Activated CD8-positive, alpha-beta memory T cell treated with anti-CD3 and anti-CD28 coated beads for 36 hours (primary cell): ENCODE data around the gene BMI1. TPM values are rescaled to one million over a fixed set of nuclear protein-coding genes. Genes with fewer than 3 reads are reported as not detected.

ENCODE experiments used
- CTCF ChIA-PET: fragments of 350-600 bp; sonication (Branson Sonifier 250); formaldehyde crosslinking; loops from one replicate; lab custom pipeline; 2021; ENCODE audit warnings: antibody characterized with exemption; lab: Charles Lee
- POLR2A ChIA-PET: fragments of 350-600 bp; sonication (Branson Sonifier 250); formaldehyde crosslinking; loops from one replicate; lab custom pipeline; 2021; ENCODE audit warnings: antibody characterized with exemption; lab: Charles Lee
- total RNA-seq, 2 experiments: library from RNA; stranded (reverse); gene quantifications; one replicate each; pipeline ENCODE4 v1.2.3, GENCODE V29; 2021

Gene BMI1
- total RNA-seq, 2 experiments from 2014 or later, result 72.4 to 74.4 TPM

DNA sequence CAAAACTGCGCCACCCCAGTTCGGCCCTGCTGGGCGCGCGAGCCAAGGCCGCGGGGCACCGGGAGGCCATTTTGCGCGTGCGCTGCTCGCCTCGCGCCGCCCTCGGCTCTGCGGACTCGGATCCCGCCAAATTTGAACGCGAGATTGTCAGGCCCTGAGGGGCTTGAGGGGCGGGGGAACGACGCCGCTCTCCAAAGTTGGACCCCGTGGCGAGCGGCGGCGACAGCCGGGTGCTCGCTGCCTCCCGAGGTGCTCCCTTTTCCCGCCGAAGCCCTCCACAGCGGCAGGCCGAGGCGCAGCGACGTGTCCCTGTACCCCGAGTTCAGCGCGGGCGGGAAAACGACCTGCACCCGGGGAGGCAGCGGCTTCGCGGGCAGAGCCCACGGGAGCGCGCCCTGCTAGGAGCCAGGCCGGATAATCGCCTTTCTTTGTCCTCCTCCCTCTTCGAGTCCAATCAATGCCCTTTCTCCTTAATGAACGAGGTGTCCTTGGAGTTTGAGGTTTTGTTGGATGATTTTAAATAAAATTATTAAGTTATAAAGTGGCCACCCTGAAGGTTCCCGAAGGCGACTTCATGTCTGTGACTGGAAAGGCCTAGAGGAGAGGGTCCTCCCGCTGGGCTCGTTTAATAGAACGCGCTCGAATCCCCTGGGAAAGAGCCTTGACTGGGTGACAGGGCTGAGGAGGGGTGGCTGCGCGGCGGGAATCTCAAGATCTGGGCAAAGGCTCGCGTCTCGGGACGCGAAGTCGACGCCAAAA, 13.7 kb downstream of the BMI1 start:
- ChIA-PET POLR2A (interaction anchor here (0.9 kb wide), 1 partner anchor 9 kb away, joined by 3 read pairs; no protein-coding TSS in a partner anchor), CTCF (no interaction called here)

DNA sequence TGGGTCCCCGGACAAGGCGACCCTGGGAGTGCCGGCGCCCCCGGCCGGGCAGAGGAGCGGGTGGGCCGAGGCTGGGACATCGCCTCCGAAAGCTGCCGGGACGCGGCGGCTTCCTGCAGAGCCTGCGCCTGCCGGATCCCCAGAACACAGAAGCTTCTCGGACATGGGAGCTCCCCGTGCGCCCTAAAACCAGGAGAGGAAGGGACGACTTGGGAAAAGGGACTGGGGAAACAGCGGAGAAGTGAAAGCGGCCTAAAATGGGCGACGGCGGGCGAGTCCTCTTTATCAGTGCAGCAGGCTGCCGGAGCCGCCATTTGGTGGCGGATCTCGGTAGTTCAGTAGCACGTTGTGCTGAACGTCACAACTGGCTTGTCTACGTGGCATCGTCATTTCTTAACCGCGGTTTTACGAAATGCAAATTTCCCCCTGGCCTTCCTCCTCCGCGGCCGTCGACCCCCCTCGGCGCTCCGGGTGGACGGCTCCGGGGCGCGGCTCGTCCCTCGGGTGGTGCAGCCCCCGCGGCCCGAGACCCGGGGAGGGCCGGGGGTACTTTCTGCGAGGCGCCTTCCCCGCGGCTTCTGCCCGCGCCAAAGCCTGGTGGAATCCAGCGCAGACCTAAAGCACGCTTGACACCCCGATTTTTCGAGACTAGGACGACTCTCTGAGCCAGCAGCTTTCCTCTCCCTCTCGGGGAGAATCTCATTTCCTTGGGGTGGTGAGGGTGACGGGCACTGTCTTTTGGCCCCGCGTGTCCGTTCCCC, 14.5 kb downstream of the BMI1 start:
- POLR2A ChIA-PET, result interaction anchor here (0.9 kb wide), 1 partner anchor 8 kb away, joined by 3 read pairs; no protein-coding TSS in a partner anchor
- CTCF ChIA-PET, result no interaction called here

DNA sequence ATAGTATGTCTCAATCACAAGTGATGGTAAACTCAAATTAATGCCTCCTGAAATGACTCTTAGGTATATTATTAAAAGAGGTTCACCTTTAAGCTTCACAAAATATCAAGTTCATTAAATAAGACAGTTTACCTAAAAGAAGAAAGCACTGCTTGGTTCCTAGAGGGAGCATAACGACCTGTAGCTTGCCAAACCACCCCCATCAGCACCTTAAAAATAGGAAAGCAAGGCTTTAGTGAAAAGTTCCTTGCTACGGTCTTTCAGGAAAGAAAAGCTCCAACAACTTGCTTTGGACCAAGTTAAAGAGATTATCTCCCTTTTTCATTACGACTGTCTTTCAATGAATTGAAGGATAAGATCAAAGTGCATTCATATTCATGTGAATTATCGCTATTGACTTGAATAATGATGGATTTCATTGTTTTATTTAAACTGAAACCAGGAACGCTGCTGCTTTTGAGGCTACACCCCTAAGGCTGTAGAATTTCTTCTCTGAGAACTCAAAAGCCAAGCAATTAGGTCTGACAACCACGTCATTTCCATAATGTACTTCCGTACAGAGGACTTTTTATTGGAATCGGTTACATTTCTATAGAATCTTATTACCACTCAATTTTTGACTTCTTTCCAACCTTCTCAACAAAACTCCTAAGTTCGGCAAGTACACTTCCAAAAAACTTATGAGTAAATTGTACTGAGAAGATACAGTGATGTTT, 17.4 kb downstream of the BMI1 start:
- POLR2A ChIA-PET, result no interaction called here
- CTCF ChIA-PET, result no interaction called here

DNA sequence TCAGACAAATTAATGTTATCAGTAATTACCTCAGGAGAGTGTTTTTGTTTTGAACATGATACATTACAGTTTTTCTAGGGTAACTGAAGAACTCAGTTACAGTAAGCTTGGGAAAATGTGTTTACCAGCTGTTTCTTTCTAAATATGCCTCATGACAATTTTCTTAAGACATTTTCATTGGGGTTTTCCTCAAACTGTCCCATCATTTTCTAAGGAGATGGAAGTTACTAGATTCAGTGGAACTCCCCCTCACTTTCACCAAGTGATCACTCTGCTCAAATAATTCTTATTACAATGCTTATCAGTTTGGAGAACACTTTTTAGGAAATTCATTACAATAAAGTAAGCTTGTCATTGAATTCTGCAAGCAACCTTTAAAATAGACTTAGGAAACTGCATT, 18.0 kb downstream of the BMI1 start:
- CTCF ChIA-PET, result interaction anchor here (1.4 to 1.6 kb wide), 2 partner anchors 23 to 79 kb away, joined by 3 to 5 read pairs; partner anchors contain the start of gene COMMD3
- POLR2A ChIA-PET, result interaction anchor here (2.5 kb wide), 1 partner anchor 98 kb away, joined by 10 read pairs; no protein-coding TSS in a partner anchor

DNA sequence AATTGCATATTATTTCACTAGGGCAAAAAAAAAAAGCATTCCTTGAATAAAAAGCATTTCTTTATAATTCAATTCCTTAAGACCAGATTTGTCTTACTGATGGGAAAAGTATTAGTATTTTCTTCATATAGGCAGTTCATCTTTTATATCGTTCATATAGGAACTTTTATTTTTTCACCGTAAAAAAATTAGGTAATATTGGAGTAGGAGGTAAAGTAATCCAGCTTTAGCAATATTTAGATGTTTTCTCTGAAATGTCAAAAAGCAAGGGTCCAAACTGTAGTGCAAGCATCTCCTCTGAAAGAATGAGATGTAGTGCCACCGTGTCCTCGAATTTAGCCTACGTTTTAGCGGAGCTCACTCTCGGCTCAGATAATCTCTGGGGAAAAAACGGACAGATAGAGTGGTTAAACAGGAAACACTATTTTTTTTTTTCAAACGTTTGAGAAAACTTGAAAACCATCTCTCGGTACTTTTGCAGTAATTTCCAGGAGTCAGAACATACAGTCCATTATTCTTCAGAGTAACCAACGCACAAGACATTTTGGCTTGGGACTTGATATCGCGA, 18.9 kb downstream of the BMI1 start:
- ChIA-PET CTCF (interaction anchor here (0.9 to 1.6 kb wide), 3 partner anchors 24 to 234 kb away, joined by 3 to 5 read pairs (median 3); partner anchors contain the start of gene COMMD3), POLR2A (interaction anchor here (0.6 to 2.5 kb wide), 8 partner anchors 15 to 714 kb away, joined by 3 to 10 read pairs (median 4); partner anchors contain the start of gene COMMD3)

DNA sequence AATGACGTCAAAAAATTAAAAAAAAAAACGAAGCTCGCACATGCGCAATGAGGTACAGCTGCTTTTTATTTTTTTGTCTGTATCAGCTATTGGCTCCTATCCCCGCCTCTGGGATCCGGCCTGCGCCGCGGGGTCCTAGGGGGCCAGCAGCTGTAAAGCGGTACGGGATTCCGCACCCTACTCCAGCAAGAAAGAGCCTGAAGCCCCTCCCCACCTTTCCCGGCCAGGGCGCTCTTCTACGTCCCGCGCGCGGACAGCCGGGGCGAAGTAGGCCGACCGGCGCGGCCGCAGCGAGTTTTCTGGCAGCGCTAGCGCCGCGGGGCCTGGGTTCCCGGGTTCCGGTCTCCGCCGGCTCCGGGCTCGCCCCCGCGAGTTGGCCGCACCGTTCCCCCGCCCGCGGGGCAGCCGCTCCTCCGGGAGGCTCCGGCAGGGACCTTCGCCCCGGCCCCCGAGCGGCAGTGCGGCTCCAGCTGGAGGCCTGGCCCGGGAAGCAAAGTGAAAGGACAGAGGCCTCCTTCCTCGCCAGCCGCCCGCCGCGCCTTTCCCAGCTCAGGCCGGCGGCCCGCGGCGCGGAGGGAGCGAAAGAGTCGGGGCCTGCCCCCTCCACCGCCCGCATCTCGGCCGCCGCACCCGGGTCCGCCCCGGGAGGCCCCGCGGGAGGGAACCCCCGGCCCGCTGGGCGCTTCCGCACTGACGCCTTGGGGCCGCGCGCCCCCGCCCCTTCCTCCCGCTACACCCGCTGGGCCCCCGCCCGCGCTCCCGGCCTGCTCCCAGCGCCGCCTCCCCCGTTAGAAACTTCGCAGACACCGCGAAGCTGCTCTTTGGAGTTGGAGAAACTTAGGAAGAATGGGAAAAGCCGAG, 19.7 kb downstream of the BMI1 start:
- ChIA-PET CTCF (interaction anchor here (0.6 to 1.6 kb wide), 4 partner anchors 25 to 793 kb away, joined by 3 to 5 read pairs (median 4); partner anchors contain the start of gene COMMD3), POLR2A (interaction anchor here (0.6 to 2.5 kb wide), 11 partner anchors 16 to 715 kb away, joined by 3 to 10 read pairs (median 4); partner anchors contain the start of genes COMMD3 and DNAJC1)

DNA sequence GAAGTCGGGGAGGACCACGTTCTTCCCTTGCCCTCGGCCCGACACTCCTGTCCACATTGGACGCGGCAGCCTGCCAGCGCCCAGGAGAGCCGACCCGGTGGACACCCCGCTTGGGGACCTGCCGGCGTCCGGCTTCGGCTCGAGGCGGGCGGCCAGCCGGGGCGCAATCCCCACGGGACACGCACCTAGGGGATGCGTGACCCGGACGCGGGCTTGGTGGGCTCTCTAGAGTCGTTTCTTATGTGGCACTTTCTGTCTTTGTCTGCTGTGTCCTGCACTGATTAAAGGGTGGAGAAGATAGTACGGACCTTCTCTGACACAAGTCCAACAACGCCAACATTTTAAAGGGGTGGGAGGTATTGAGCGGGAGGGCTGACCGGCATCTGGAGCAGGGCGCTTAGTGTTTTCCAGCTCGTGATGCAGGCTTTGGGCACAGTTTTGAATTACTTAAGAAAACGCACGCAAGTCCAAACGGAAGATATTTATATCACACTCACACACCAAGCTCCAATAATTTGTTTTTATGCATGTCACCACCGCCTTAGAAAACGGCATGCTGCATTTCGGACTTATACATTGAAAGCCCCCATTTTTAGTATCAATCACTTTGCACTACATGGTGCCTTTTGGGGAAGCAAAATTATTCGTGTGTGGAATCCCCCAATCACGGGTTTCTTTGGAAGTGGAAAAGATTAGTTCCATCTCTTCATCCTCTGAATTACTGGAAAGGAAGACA, 20.5 kb downstream of the BMI1 start:
- POLR2A ChIA-PET, result interaction anchor here (0.6 to 2.5 kb wide), 7 partner anchors 17 to 338 kb away, joined by 3 to 10 read pairs (median 3); partner anchors contain the start of gene DNAJC1
- CTCF ChIA-PET, result interaction anchor here (0.6 kb wide), 1 partner anchor 794 kb away, joined by 4 read pairs; no protein-coding TSS in a partner anchor

DNA sequence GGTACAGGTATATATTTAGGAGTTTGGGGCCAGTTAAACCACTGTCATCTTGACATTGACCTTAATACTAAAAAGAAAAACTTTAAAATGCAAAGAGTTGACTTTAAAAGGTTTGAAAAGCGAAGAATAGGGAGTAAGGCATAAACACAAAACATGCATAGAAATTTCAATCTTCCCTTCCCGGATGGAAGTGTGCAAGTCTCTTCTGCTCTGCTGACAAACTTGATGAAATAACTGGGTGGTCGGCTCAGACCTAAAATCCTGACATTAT, 21.0 kb downstream of the BMI1 start:
- ChIA-PET POLR2A (interaction anchor here (0.6 to 1.2 kb wide), 3 partner anchors 21 to 338 kb away, joined by 3 to 10 read pairs (median 3); partner anchors contain the start of gene DNAJC1), CTCF (no interaction called here)

DNA sequence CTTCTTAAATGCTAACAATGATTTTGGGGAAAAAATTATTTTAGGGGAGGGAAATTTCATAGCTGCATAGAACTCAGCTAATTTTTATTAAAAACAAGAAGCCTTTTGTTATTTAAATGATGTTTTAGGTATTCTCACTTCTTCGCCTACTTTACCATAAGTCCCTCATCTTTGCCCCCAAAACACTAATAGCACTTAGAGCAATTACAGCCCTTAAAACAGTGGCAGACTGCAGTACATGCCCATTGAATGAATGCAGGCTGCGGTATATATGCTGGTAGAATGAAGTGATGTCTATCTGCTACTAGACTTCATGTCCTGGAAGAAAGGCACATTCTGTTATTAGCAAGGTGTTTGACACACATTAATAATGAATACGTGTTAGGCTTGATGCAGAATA, 21.5 kb downstream of the BMI1 start:
- POLR2A ChIA-PET, result no interaction called here

DNA sequence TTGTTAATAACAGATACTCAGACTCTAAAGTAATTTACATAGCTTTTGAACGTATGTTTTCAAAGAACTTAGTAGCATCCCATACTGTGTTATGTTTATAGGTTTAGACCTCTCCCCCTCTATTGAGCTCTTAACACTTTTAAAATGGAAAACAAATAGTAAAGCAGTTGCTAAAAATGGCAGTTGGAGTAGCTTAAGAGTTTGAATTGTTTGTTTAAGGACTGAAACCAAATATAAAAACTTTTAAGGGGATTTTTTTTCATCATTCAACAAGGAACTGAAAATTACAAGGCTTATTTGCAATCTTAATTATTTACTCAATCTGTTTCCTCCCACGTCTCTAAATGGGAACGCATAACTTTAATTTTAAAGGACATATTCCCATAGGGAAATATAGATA, 22.8 kb downstream of the BMI1 start:
- CTCF ChIA-PET, result interaction anchor here (0.6 to 2.0 kb wide), 2 partner anchors 24 to 398 kb away, joined by 3 to 4 read pairs; no protein-coding TSS in a partner anchor
- POLR2A ChIA-PET, result interaction anchor here (1.1 kb wide), 1 partner anchor 9 kb away, joined by 3 read pairs; no protein-coding TSS in a partner anchor

More for the DNA sequence above, 21.5 kb downstream of the BMI1 start:
- CTCF ChIA-PET, result no interaction called here

DNA sequence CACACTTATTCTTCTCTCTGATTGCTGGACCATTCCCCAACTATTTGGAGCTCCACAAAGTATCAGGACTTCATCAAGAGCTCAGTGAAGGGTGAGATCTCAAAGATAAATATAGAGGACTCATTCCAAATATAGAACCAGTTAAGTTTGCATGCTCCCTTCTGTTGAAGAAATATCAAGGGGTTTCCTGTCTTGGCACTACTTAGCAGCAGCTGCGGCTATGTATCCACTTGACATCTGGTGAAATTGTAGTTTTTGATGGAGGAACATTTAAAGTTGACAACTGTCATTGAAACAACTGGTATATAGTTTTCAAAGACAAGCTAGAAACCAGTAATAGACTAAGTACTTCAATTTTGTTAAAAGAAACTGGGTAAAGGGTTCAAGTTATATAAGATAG, 23.4 kb downstream of the BMI1 start:
- ChIA-PET CTCF (interaction anchor here (0.6 to 2.0 kb wide), 2 partner anchors 24 to 398 kb away, joined by 3 to 4 read pairs; no protein-coding TSS in a partner anchor), POLR2A (interaction anchor here (1.1 kb wide), 1 partner anchor 9 kb away, joined by 3 read pairs; no protein-coding TSS in a partner anchor)

DNA sequence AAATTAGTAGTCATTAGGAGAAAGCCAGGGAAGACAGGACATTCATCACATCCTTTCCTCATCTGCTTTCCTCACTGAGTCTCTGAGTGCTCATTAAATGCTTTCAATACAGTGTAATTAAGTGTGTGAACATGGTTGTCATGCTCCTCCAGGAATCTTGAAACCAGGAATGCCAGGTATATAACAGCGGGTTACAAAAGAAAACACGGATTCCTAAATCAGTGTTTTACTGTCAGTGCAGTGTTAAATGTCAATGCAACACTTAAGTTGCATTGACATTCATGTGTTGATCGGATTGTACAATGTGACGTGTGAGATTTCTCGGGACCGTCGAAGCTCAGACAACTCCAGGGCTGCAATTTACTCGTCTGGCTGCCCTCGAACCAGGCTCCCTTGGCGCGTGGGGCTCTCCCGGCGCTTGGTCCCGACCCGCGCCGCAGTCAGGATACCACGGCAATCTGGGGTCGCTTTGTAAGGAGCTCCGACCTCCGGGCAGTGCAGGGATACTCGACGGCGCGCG, 23.9 kb downstream of the BMI1 start:
- ChIA-PET CTCF (interaction anchor here (2.0 kb wide), 1 partner anchor 25 kb away, joined by 4 read pairs; no protein-coding TSS in a partner anchor), POLR2A (no interaction called here)

DNA sequence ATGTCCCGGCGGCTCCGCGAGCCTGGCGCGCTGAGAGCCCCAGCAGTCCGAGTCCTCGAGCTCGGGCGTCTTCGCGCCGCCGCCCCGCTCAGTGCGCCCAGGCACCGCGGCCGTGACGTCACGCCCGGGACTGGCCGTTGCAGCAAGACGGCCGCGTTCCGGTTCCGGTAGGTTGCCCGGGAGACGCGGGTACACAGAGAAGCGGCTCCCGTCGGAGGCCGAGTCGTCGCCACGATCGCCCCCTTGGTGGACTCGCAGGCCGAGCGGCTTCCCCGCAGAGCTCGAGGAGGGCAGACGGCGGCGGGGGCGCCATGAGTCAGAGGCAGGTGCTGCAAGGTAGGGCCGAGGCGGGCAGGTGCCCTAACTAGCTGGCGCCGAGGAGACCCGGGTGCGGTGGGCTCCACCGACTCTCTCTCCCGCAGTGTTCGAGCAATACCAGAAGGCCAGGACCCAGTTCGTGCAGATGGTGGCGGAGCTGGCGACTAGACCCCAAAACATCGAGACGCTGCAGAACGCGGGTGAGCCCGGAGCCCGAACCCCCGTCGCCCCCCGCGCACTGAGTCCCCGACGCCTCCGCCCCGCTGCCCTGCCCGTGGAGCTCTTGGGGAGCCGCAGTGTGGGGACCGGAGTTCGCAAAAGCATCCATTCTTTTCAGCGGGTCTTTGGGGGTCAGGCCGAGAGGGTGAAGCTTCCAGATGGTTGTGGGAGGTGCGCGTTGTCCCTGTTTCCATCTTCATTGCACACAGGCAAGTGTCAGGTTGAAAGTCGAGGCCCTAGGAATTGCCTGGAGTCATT, 24.6 kb downstream of the BMI1 start, which contains the start of gene SPAG6:
SPAG6 (plus strand) TSS at position 196 of the 795 bp plus-strand sequence; CDS start at position 312, 116 bp downstream.
- CTCF ChIA-PET, result no interaction called here
- POLR2A ChIA-PET, result no interaction called here

DNA sequence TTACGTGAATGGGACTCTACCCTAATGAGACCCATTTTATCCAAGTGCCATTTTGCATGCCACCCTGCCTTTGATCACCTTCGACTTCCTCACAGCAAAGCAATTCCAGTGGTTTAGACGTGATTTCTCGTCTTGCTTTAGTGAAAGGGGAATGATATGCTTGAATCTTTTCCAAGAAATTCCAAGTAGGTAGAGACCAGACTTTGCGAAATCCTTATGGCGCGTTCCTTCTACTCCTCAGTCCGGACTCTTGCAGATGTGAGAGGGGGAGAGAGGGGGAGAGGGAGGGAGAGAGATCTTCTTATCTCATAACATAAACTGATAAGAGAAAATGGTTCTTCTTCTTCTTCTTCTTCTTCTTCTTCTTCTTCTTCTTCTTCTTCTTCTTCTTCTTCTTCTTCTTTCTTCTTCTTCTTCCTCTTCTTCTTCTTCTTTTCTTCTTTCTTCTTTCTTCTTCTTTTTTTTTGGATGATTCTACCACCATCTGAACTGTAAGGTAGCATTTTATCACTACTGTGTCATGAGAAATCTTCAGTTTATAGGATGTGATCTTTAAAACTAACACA, 25.3 kb downstream of the BMI1 start:
- POLR2A ChIA-PET, result no interaction called here
- CTCF ChIA-PET, result no interaction called here

DNA sequence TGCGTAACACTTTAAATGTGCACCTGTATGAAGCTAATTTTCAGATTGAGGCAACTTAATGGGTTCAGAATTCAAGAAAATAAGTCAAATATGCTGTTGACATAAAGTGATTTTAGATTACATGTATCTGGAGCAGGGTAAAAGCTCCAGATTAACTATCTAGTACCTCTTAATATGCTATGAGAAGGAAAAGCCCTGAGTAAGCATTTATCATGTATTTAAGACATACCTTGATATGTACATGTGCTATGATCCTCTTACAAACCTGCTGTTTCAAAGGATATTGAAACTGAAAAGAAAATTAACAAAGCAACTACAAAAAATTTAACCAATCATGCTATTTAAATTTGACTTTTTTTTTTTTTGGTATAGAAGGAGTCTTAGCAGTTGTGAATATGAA, 28.9 kb downstream of the BMI1 start:
- ChIA-PET CTCF (no interaction called here), POLR2A (no interaction called here)
